ENCODE data around the gene FEN1. TPM values are rescaled to one million over a fixed set of nuclear protein-coding genes. Genes with fewer than 3 reads are reported as not detected.

Gene FEN1
- total and polyA plus RNA-seq, 2 experiments from 2014 or later, result 15.4 to 21.0 TPM

- Histone ChIP-seq H3K4me2 (peak within 1 kb of the TSS; percentile 94), H3K4me3 (peak within 1 kb of the TSS; percentile 95), H3K9me2 (replicated peaks; ENCODE audit: insufficient read depth) (no peaks in the 10 kb centered on the region), H3K27ac (peak within 1 kb of the TSS; percentile 97), H2AFZ (peak within 1 kb of the TSS; percentile 45), H3K4me1 (ENCODE audit: insufficient read depth) (peaks cover 20% of the 10 kb centered on the region), H3K36me3 (replicated peaks; ENCODE audit: insufficient read depth, low read depth) (no peaks in the 10 kb centered on the region), H3K79me2 (peaks cover 33% of the 10 kb centered on the region), H3K9me3 (ENCODE audit: low read depth) (no peaks in the 10 kb centered on the region), H4K20me1 (ENCODE audit: insufficient read depth, poor library complexity, severe bottlenecking) (no peaks in the 10 kb centered on the region), H3K27me3 (no peaks in the 10 kb centered on the region)
- TF ChIP-seq EZH2phosphoT487 (IDR thresholded peaks at IDR 0.05; ENCODE audit: low read depth, severe bottlenecking, unreplicated experiment) (no peak), EZH2 (IDR thresholded peaks at IDR 0.05; ENCODE audit: borderline replicate concordance) (no peak)
- TF ChIP-seq, protein P1, sequence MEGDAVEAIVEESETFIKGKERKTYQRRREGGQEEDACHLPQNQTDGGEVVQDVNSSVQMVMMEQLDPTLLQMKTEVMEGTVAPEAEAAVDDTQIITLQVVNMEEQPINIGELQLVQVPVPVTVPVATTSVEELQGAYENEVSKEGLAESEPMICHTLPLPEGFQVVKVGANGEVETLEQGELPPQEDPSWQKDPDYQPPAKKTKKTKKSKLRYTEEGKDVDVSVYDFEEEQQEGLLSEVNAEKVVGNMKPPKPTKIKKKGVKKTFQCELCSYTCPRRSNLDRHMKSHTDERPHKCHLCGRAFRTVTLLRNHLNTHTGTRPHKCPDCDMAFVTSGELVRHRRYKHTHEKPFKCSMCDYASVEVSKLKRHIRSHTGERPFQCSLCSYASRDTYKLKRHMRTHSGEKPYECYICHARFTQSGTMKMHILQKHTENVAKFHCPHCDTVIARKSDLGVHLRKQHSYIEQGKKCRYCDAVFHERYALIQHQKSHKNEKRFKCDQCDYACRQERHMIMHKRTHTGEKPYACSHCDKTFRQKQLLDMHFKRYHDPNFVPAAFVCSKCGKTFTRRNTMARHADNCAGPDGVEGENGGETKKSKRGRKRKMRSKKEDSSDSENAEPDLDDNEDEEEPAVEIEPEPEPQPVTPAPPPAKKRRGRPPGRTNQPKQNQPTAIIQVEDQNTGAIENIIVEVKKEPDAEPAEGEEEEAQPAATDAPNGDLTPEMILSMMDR (IDR thresholded peaks at IDR 0.05; ENCODE audit: poor library complexity), result peak; percentile 73
- under 1% methylated on average over 62 of the region's 73 CpGs for WGBS (ENCODE audit: low lambda C conversion rate, missing lambda C conversion rate)
- DNase-seq (ENCODE audit: low spot score), result peak; percentile 99
These were observed 24.2 kb downstream of the FEN1 start, which contains the start of gene FADS1 for GRCh38 chr11:61816736-61817455. Gene FADS1, minus strand, starts transcription at chr11:61817003. Its CDS starts 74 bp downstream, at chr11:61816929.

DNA sequence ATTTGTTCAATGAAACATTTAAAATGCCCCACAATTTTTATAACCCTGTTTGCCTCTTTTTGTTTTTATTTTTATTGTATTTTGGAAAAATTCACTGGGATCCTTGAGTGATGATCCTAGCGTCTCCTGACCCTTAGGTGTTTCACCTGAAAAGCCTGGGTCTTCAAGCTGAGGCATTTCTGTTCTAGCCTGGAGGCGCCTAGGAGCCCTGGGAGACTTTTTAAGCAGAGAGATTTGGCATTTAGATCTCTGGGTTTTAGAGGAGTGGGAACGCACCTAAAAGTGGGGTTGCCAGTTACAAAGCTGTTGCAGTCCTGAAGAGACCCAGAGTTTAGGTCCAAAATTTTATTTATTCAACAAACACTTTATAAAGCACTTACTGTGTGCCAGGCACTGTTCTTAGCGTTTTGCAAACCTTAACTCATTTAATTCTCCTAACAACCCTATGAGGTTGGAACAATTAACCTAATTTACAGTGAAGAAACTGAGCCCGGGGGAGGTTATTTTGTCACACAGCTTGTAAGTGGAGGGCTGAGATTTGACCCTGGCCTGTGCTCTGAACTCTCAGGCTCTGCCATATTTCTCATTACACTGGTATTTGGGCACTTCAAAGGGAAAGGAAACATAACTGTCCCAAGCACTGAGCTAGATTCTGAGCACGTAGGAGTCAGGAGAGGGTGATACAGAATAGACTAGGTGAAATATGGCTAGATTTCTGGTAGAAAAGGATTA, 24.9 kb downstream of the FEN1 start:
- Histone ChIP-seq H3K9me3 (ENCODE audit: low read depth) (no peaks in the 10 kb centered on the region), H3K4me1 (ENCODE audit: insufficient read depth) (peaks cover 20% of the 10 kb centered on the region), H3K4me3 (peak overlapping the region; percentile 18), H3K9me2 (replicated peaks; ENCODE audit: insufficient read depth) (no peaks in the 10 kb centered on the region), H4K20me1 (ENCODE audit: insufficient read depth, poor library complexity, severe bottlenecking) (no peaks in the 10 kb centered on the region), H2AFZ (peak overlapping the region; percentile 38), H3K79me2 (peaks cover 33% of the 10 kb centered on the region), H3K36me3 (replicated peaks; ENCODE audit: insufficient read depth, low read depth) (no peaks in the 10 kb centered on the region), H3K27me3 (no peaks in the 10 kb centered on the region), H3K4me2 (peak overlapping the region; percentile 94), H3K27ac (peak overlapping the region; percentile 97)
- no peak for DNase-seq (ENCODE audit: low spot score)
- 50% methylated on average over 6 of the region's 6 CpGs for WGBS (ENCODE audit: low lambda C conversion rate, missing lambda C conversion rate)
- TF ChIP-seq EZH2phosphoT487 (IDR thresholded peaks at IDR 0.05; ENCODE audit: low read depth, severe bottlenecking, unreplicated experiment) (no peak), EZH2 (IDR thresholded peaks at IDR 0.05; ENCODE audit: borderline replicate concordance) (no peak)

DNA sequence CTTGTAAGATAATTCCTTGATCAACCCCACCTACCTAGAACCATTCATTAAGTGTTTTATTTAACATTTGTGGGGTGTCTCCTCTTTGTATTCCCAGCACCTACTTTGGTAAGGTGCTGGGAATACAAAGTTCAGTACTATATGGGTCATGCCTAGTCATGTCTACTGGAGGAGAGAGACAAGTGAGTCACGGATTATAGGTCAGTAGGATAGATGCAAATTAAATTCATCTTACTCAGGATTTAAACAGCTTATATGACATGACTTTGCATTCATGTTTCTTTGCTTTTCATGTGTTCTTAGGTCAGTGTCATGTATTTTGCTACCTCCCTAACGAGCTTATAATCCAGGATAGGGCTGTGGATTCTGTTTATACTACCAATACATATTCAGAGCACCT, 27.5 kb downstream of the FEN1 start:
- Histone ChIP-seq H3K4me2 (no peak overlapping the region), H3K27me3 (no peaks in the 10 kb centered on the region), H3K4me1 (ENCODE audit: insufficient read depth) (peaks cover 10% of the 10 kb centered on the region), H3K79me2 (peaks cover 17% of the 10 kb centered on the region), H3K9me3 (ENCODE audit: low read depth) (no peaks in the 10 kb centered on the region), H2AFZ (no peak overlapping the region), H3K9me2 (replicated peaks; ENCODE audit: insufficient read depth) (no peaks in the 10 kb centered on the region), H3K27ac (peak overlapping the region; percentile 75), H3K36me3 (replicated peaks; ENCODE audit: insufficient read depth, low read depth) (no peaks in the 10 kb centered on the region), H4K20me1 (ENCODE audit: insufficient read depth, poor library complexity, severe bottlenecking) (no peaks in the 10 kb centered on the region), H3K4me3 (no peak overlapping the region)
- no peak for TF ChIP-seq EZH2phosphoT487 (IDR thresholded peaks at IDR 0.05; ENCODE audit: low read depth, severe bottlenecking, unreplicated experiment)
- no peak for TF ChIP-seq EZH2 (IDR thresholded peaks at IDR 0.05; ENCODE audit: borderline replicate concordance)
- TF ChIP-seq, protein P1 (IDR thresholded peaks at IDR 0.05; ENCODE audit: poor library complexity), result no peak
- no peak for DNase-seq (ENCODE audit: low spot score)
- WGBS (ENCODE audit: low lambda C conversion rate, missing lambda C conversion rate), result 94% methylated on average over 2 of the region's 2 CpGs
